ENCODE results near the gene C6orf47.

C6orf47 gene

GRCh38 chr6:31676322-31676903 is 15.8 kb upstream of the C6orf47 start:
- H3K9ac ChIP-seq = no peak overlapping the region

GRCh38 chr6:31669676-31670075 is 9.1 kb upstream of the C6orf47 start, which contains the start of gene LY6G5B:
LY6G5B (plus strand) TSS chr6:31669976; CDS start chr6:31670951, 975 bp downstream.
- no peak within 1 kb of the TSS for H3K4me2 ChIP-seq
- peaks cover 28% of the 10 kb centered on the region; the same call in 1 of the 2 replicates for H4K20me1 ChIP-seq
- no peak for TF ChIP-seq Cebpa-rat (IDR thresholded peaks at IDR 0.05)
- H3K4me3 ChIP-seq = no peak within 1 kb of the TSS
- peaks cover 77% of the 10 kb centered on the region for H3K36me3 ChIP-seq
- H3K9ac ChIP-seq = peak within 1 kb of the TSS; percentile 22; the same call in 1 of the 2 replicates
- H3K4me1 ChIP-seq = peaks cover 12% of the 10 kb centered on the region
- H3K27ac ChIP-seq = no peak within 1 kb of the TSS
- H3K9me3 ChIP-seq = no peaks in the 10 kb centered on the region
- no peaks in the 10 kb centered on the region for H3K27me3 ChIP-seq

More at GRCh38 chr6:31676322-31676903, 15.8 kb upstream of the C6orf47 start:
- peaks cover 36% of the 10 kb centered on the region for H4K20me1 ChIP-seq
- H3K36me3 ChIP-seq = peaks cover 36% of the 10 kb centered on the region
- H3K27ac ChIP-seq = no peak overlapping the region
- no peaks in the 10 kb centered on the region for H3K27me3 ChIP-seq
- no peak for TF ChIP-seq Cebpa-rat (IDR thresholded peaks at IDR 0.05)
- 0 out of 2 replicates have a peak overlapping the region, but pooled peaks have one; percentile 8 for H3K4me2 ChIP-seq
- no peak overlapping the region for H3K4me3 ChIP-seq
- peaks cover 48% of the 10 kb centered on the region for H3K4me1 ChIP-seq
- no peaks in the 10 kb centered on the region for H3K9me3 ChIP-seq

- Histone ChIP-seq H4K20me1 (peaks cover 19% of the 10 kb centered on the region; the same call in 1 of the 2 replicates), H3K27me3 (no peaks in the 10 kb centered on the region), H3K4me3 (peak overlapping the region; percentile 83), H3K27ac (peak overlapping the region; percentile 97), H3K4me2 (peak overlapping the region; percentile 89), H3K9me3 (no peaks in the 10 kb centered on the region), H3K9ac (peak overlapping the region; percentile 91), H3K4me1 (peaks cover 42% of the 10 kb centered on the region), H3K36me3 (peaks cover 64% of the 10 kb centered on the region)
- no peak for TF ChIP-seq Cebpa-rat (IDR thresholded peaks at IDR 0.05)
Observed at GRCh38 chr6:31666337-31666965, 5.9 kb upstream of the C6orf47 start.

GRCh38 chr6:31665501-31666336 is 5.1 kb upstream of the C6orf47 start, which contains the start of gene CSNK2B:
CSNK2B (plus strand) TSS chr6:31666080; CDS start chr6:31666832, 752 bp downstream.
- Histone ChIP-seq H3K36me3 (peaks cover 58% of the 10 kb centered on the region), H3K27ac (peak within 1 kb of the TSS; percentile 97), H3K4me2 (peak within 1 kb of the TSS; percentile 100), H4K20me1 (peaks cover 18% of the 10 kb centered on the region; the same call in 1 of the 2 replicates), H3K4me3 (peak within 1 kb of the TSS; percentile 83), H3K27me3 (no peaks in the 10 kb centered on the region), H3K9me3 (no peaks in the 10 kb centered on the region), H3K4me1 (peaks cover 49% of the 10 kb centered on the region), H3K9ac (peak within 1 kb of the TSS; percentile 91)
- no peak for TF ChIP-seq Cebpa-rat (IDR thresholded peaks at IDR 0.05)

- Histone ChIP-seq H3K4me3 (peak within 1 kb of the TSS; percentile 83), H3K9ac (peak within 1 kb of the TSS; percentile 91), H3K27me3 (no peaks in the 10 kb centered on the region), H3K27ac (peak within 1 kb of the TSS; percentile 97), H3K9me3 (no peaks in the 10 kb centered on the region), H3K36me3 (peaks cover 50% of the 10 kb centered on the region), H3K4me2 (peak within 1 kb of the TSS; percentile 100), H4K20me1 (peaks cover 18% of the 10 kb centered on the region; the same call in 1 of the 2 replicates), H3K4me1 (peaks cover 51% of the 10 kb centered on the region)
- no peak for TF ChIP-seq Cebpa-rat (IDR thresholded peaks at IDR 0.05)
Observed at GRCh38 chr6:31664790-31665500, 4.4 kb upstream of the C6orf47 start, which contains the start of gene GPANK1. GPANK1 (minus strand) TSS chr6:31664997; CDS start chr6:31664478, 519 bp downstream.

GRCh38 chr6:31663961-31664789 is 3.6 kb upstream of the C6orf47 start:
- Histone ChIP-seq H3K4me3 (peak overlapping the region; percentile 83), H3K27me3 (no peaks in the 10 kb centered on the region), H3K9me3 (no peaks in the 10 kb centered on the region), H3K36me3 (peaks cover 42% of the 10 kb centered on the region), H3K27ac (peak overlapping the region; percentile 97), H3K4me1 (peaks cover 59% of the 10 kb centered on the region), H4K20me1 (peaks cover 15% of the 10 kb centered on the region; the same call in 1 of the 2 replicates), H3K9ac (peak overlapping the region; percentile 91), H3K4me2 (peak overlapping the region; percentile 100)
- no peak for TF ChIP-seq Cebpa-rat (IDR thresholded peaks at IDR 0.05)

GRCh38 chr6:31663126-31663960 is 2.8 kb upstream of the C6orf47 start:
- H3K9me3 ChIP-seq = no peaks in the 10 kb centered on the region
- H3K27me3 ChIP-seq = no peaks in the 10 kb centered on the region
- H3K4me3 ChIP-seq = peak overlapping the region; percentile 83
- H3K36me3 ChIP-seq = peaks cover 35% of the 10 kb centered on the region
- peak overlapping the region; percentile 100 for H3K4me2 ChIP-seq
- no peak for TF ChIP-seq Cebpa-rat (IDR thresholded peaks at IDR 0.05)
- H3K4me1 ChIP-seq = peaks cover 67% of the 10 kb centered on the region
- peaks cover 13% of the 10 kb centered on the region; the same call in 1 of the 2 replicates for H4K20me1 ChIP-seq
- H3K27ac ChIP-seq = peak overlapping the region; percentile 97
- peak overlapping the region; percentile 91 for H3K9ac ChIP-seq

Data from BLaER1 (cell line).